OCI-LY7 (cell line): ENCODE data around the gene TUBE1. TPM values are rescaled to one million over a fixed set of nuclear protein-coding genes. Genes with fewer than 3 reads are reported as not detected.

ENCODE experiments used
- BruUV-seq: library from RNA; stranded (reverse); fragments of 400-500 nt; replicated peaks from 2 replicates; lab custom pipeline; 2021; lab: Mats Ljungman, UMichigan
- CTCF ChIA-PET: fragments of 300-600 bp; sonication (Branson Sonifier 250); formaldehyde crosslinking; loops from one replicate; lab custom pipeline; 2022; ENCODE audit warnings: antibody characterized with exemption; ENCODE audit not compliant: unreplicated experiment; lab: Charles Lee
- POLR2A ChIA-PET: fragments of 300-600 bp; sonication (Branson Sonifier 250); formaldehyde crosslinking; loops from one replicate; lab custom pipeline; 2022; ENCODE audit warnings: antibody characterized with exemption; lab: Charles Lee
- DNase-seq: peaks from one replicate; pipeline ENCODE4 v3.0.0-alpha.2; 2015; ENCODE audit warnings: low spot score
- H2AFZ ChIP-seq: fragments of 200-600 bp; sonication (generic), shearing (Covaris generic); 2 replicates; pipeline ENCODE4 v1.6.1; 2014; ENCODE audit warnings: mild to moderate bottlenecking, antibody characterized with exemption, low read length, moderate library complexity
- H3K27ac ChIP-seq: fragments of 200-600 bp; sonication (generic); 2 replicates; pipeline ENCODE4 v1.5.1; 2014; ENCODE audit warnings: mixed run types, low read depth, mild to moderate bottlenecking, moderate library complexity, low read length, inconsistent platforms; ENCODE audit not compliant: poor library complexity, severe bottlenecking
- H3K36me3 ChIP-seq: fragments of 200-600 bp; sonication (generic); 2 replicates; pipeline ENCODE4 v1.6.1; 2014; ENCODE audit warnings: mild to moderate bottlenecking, antibody characterized with exemption, low read length, moderate library complexity, mixed read lengths; ENCODE audit not compliant: insufficient read depth
- H3K4me1 ChIP-seq: fragments of 200-600 bp; sonication (generic); 2 replicates; pipeline ENCODE4 v1.5.1; 2014; ENCODE audit warnings: mild to moderate bottlenecking, low read length; ENCODE audit not compliant: insufficient read depth, poor library complexity, severe bottlenecking
- H3K4me2 ChIP-seq: fragments of 200-600 bp; sonication (generic); 2 replicates; pipeline ENCODE4 v1.6.1; 2014; ENCODE audit warnings: mild to moderate bottlenecking, low read length
- H3K4me3 ChIP-seq: fragments of 200-600 bp; sonication (generic); 2 replicates; pipeline ENCODE4 v1.5.1; 2014; ENCODE audit warnings: mild to moderate bottlenecking, low read depth, low read length; ENCODE audit not compliant: poor library complexity, severe bottlenecking
- H3K79me2 ChIP-seq: fragments of 200-600 bp; sonication (generic); 2 replicates; pipeline ENCODE4 v1.6.1; 2016; ENCODE audit warnings: low read depth, mild to moderate bottlenecking, low read length, moderate library complexity, mixed read lengths; ENCODE audit not compliant: insufficient read depth
- H3K9me2 ChIP-seq: fragments of 200-600 bp; sonication (generic); 2 replicates; pipeline ENCODE4 v1.6.1; 2016; ENCODE audit warnings: mild to moderate bottlenecking, low read length, mixed read lengths; ENCODE audit not compliant: insufficient read depth
- H3K9me3 ChIP-seq: fragments of 200-600 bp; sonication (generic); 2 replicates; pipeline ENCODE4 v1.6.1; 2014; ENCODE audit warnings: mild to moderate bottlenecking, mixed run types, low read length, mixed read lengths
- H4K20me1 ChIP-seq: fragments of 200-600 bp; sonication (generic); 2 replicates; pipeline ENCODE4 v1.6.1; 2014; ENCODE audit warnings: mild to moderate bottlenecking, antibody characterized with exemption, low read length, moderate library complexity, mixed read lengths; ENCODE audit not compliant: insufficient read depth
- CTCF ChIP-seq: fragments of 200-600 bp; sonication (generic); conservative IDR thresholded peaks from 2 replicates; pipeline ENCODE4 v1.5.1; 2014; ENCODE audit warnings: mild to moderate bottlenecking, antibody characterized with exemption, low read length, moderate library complexity, mixed read lengths
- EZH2phosphoT487 ChIP-seq: fragments of 200-600 bp; sonication (generic); IDR thresholded peaks from 2 replicates; pipeline ENCODE4 v1.6.1; 2018; ENCODE audit warnings: low read depth, borderline replicate concordance, mild to moderate bottlenecking, mixed run types, antibody characterized with exemption, low read length, moderate library complexity, mixed read lengths
- intact Hi-C: fragments of 100-400 bp; cut with micrococcal nuclease; formaldehyde crosslinking; loops from one replicate; pipeline ENCODE4 v1.10.0; 2022; ENCODE audit not compliant: unreplicated experiment
- total RNA-seq, 2 experiments: library from RNA; depleted of rRNA in 1 of 2; stranded (reverse); fragments of >200 nt in 1 of 2; shearing (Covaris generic) in 1 of 2; gene quantifications; 2 replicates each; pipeline ENCODE4 v1.2.3, GENCODE V29; 2014 to 2022

The TUBE1 gene
- total RNA-seq, 2 experiments from 2014 or later, result 27.9 to 32.6 TPM

GRCh38 chr6:112128208-112128607 is 40.9 kb upstream of the TUBE1 start:
- Histone ChIP-seq H3K27ac (no peak overlapping the region), H4K20me1 (no peaks in the 10 kb centered on the region), H3K4me3 (no peak overlapping the region), H3K36me3 (no peaks in the 10 kb centered on the region), H3K9me2 (no peaks in the 10 kb centered on the region), H3K4me2 (no peak overlapping the region), H2AFZ (no peak overlapping the region), H3K9me3 (no peaks in the 10 kb centered on the region), H3K79me2 (no peaks in the 10 kb centered on the region), H3K4me1 (no peaks in the 10 kb centered on the region)
- TF ChIP-seq EZH2phosphoT487 (no peak), CTCF (no peak)
- POLR2A ChIA-PET, result interaction anchor here (0.7 to 0.9 kb wide), 3 partner anchors 10 to 1008 kb away, joined by 3 to 4 read pairs (median 3); no protein-coding TSS in a partner anchor
- intact Hi-C loops, result no loop called here
- no peak for DNase-seq
- CTCF ChIA-PET, result no interaction called here
- BruUV-seq, result no TSS peak

- H3K79me2 ChIP-seq, result no peaks in the 10 kb centered on the region
- ChIA-PET POLR2A (interaction anchor here (0.6 to 1.3 kb wide), 2 partner anchors 22 to 29 kb away, joined by 3 to 4 read pairs; no protein-coding TSS in a partner anchor), CTCF (no interaction called here)
- no peaks in the 10 kb centered on the region for H4K20me1 ChIP-seq
- no peak overlapping the region for H3K4me3 ChIP-seq
- no peak for DNase-seq
- no peaks in the 10 kb centered on the region for H3K9me3 ChIP-seq
- H3K4me2 ChIP-seq, result no peak overlapping the region
- H3K36me3 ChIP-seq, result no peaks in the 10 kb centered on the region
- H3K27ac ChIP-seq, result no peak overlapping the region
- BruUV-seq, result no TSS peak
- intact Hi-C loops, result no loop called here
- H3K4me1 ChIP-seq, result no peaks in the 10 kb centered on the region
- H3K9me2 ChIP-seq, result no peaks in the 10 kb centered on the region
- H2AFZ ChIP-seq, result no peak overlapping the region
- TF ChIP-seq CTCF (no peak), EZH2phosphoT487 (no peak)
These were observed 36.7 kb upstream of the TUBE1 start for GRCh38 chr6:112123982-112124381.

- no TSS peak for BruUV-seq
- POLR2A ChIA-PET, result no interaction called here
- no peaks in the 10 kb centered on the region for H3K9me2 ChIP-seq
These were observed 35.5 kb upstream of the TUBE1 start for GRCh38 chr6:112122756-112123155.

More at GRCh38 chr6:112122756-112123155, 35.5 kb upstream of the TUBE1 start:
- no peaks in the 10 kb centered on the region for H3K4me1 ChIP-seq
- H3K9me3 ChIP-seq, result no peaks in the 10 kb centered on the region
- no peaks in the 10 kb centered on the region for H4K20me1 ChIP-seq
- no peak overlapping the region for H3K4me3 ChIP-seq
- CTCF ChIA-PET, result no interaction called here
- H3K4me2 ChIP-seq, result no peak overlapping the region
- H2AFZ ChIP-seq, result no peak overlapping the region
- H3K36me3 ChIP-seq, result no peaks in the 10 kb centered on the region
- no peak for DNase-seq
- H3K27ac ChIP-seq, result no peak overlapping the region
- H3K79me2 ChIP-seq, result no peaks in the 10 kb centered on the region
- intact Hi-C loops, result no loop called here
- TF ChIP-seq CTCF (no peak), EZH2phosphoT487 (no peak)
